H1 (cell line): Measurements from ENCODE around the gene SLC30A2. TPM values are rescaled to one million over a fixed set of nuclear protein-coding genes. Genes with fewer than 3 reads are reported as not detected.

Source experiments
- CTCF ChIA-PET: fragments of 300-600 bp; sonication (Branson Sonifier 250); formaldehyde crosslinking; loops from one replicate; lab custom pipeline; 2021; ENCODE audit not compliant: partially characterized antibody; lab: Charles Lee
- POLR2A ChIA-PET: fragments of 300-600 bp; sonication (Branson Sonifier 250); formaldehyde crosslinking; loops from one replicate; lab custom pipeline; 2021; ENCODE audit warnings: inconsistent platforms; ENCODE audit not compliant: partially characterized antibody; lab: Charles Lee
- DNase-seq, 2 experiments: peaks; one replicate each; pipeline versions ENCODE4 v3.0.0 to v3.0.0-alpha.2; 2010 to 2022; ENCODE audit warnings: low spot score in 2 of 2, low read depth in 1 of 2, mixed read lengths in 1 of 2
- FAIRE-seq: peaks from 2 replicates; lab custom pipeline; 2011; peaks lifted over from hg19 to GRCh38; lab: Jason Lieb, UNC
- H2AFZ ChIP-seq: 2 replicates; pipeline ENCODE4 v1.8.1; 2012; ENCODE audit warnings: low read length, inconsistent platforms
- H2AK5ac ChIP-seq: 2 replicates; pipeline ENCODE4 v1.6.1; 2013; ENCODE audit warnings: low read depth, low read length
- H2BK120ac ChIP-seq: replicated peaks from 2 replicates; pipeline ENCODE3; 2013; ENCODE audit warnings: low read depth, low read length, inconsistent platforms
- H2BK12ac ChIP-seq: 2 replicates; pipeline ENCODE4 v1.6.1; 2013; ENCODE audit warnings: low read depth, low read length
- H2BK15ac ChIP-seq: 2 replicates; pipeline ENCODE4 v1.6.1; 2013; ENCODE audit warnings: low read length
- H2BK20ac ChIP-seq: 2 replicates; pipeline ENCODE4 v1.6.1; 2013; ENCODE audit warnings: low read length
- H2BK5ac ChIP-seq: 2 replicates; pipeline ENCODE4 v1.6.1; 2013; ENCODE audit warnings: low read depth, low read length
- H3K14ac ChIP-seq: 2 replicates; pipeline ENCODE4 v1.6.1; 2013; ENCODE audit warnings: inconsistent platforms; ENCODE audit not compliant: insufficient read length
- H3K18ac ChIP-seq: 2 replicates; pipeline ENCODE4 v1.6.1; 2013; ENCODE audit warnings: low read length; ENCODE audit errors: extremely low read depth
- H3K23ac ChIP-seq: 2 replicates; pipeline ENCODE4 v1.6.1; 2013; ENCODE audit warnings: inconsistent platforms; ENCODE audit not compliant: insufficient read length
- H3K23me2 ChIP-seq: 2 replicates; pipeline ENCODE4 v1.6.1; 2013; ENCODE audit warnings: low read depth, low read length
- H3K27ac ChIP-seq: 2 replicates; pipeline ENCODE4 v1.6.1; 2011; ENCODE audit warnings: low read depth, low read length, inconsistent platforms
- H3K27me3 ChIP-seq, 4 experiments: replicated peaks in 1 of 4; 1 replicate in 1 of 4; 2 replicates in 3 of 4; pipeline versions ENCODE4 v1.6.1 to v1.8.1; 2011 to 2013; ENCODE audit warnings: low read length in 3 of 4, mild to moderate bottlenecking in 3 of 4, inconsistent platforms in 2 of 4, mixed read lengths in 2 of 4, moderate library complexity in 1 of 4; ENCODE audit not compliant: control insufficient read depth in 3 of 4, insufficient read depth in 3 of 4; ENCODE audit errors: extremely low read depth in 1 of 4
- H3K36me3 ChIP-seq, 4 experiments: 2 replicates each; pipeline versions ENCODE4 v1.6.1 to v1.8.1; 2011 to 2013; ENCODE audit warnings: mild to moderate bottlenecking in 4 of 4, low read length in 3 of 4, moderate library complexity in 2 of 4, control low read depth in 1 of 4, inconsistent platforms in 1 of 4; ENCODE audit not compliant: insufficient read depth in 4 of 4, control insufficient read depth in 2 of 4
- H3K4ac ChIP-seq: replicated peaks from 2 replicates; pipeline ENCODE3; 2013; ENCODE audit warnings: low read length, low read depth, mixed read lengths, inconsistent platforms; ENCODE audit not compliant: insufficient read length
- H3K4me1 ChIP-seq, 4 experiments: replicated peaks in 1 of 4; 1 replicate in 1 of 4; 2 replicates in 3 of 4; pipeline versions ENCODE4 v1.6.1 to v1.8.1; 2011 to 2013; ENCODE audit warnings: low read length in 3 of 4, inconsistent platforms in 2 of 4, mixed read lengths in 1 of 4; ENCODE audit not compliant: insufficient read depth in 4 of 4, control insufficient read depth in 3 of 4
- H3K4me2 ChIP-seq, 2 experiments: 2 replicates each; pipeline versions ENCODE4 v1.6.1 to v1.8.1; 2011 to 2013; ENCODE audit warnings: low read depth in 2 of 2, low read length in 2 of 2, control low read depth in 1 of 2, inconsistent platforms in 1 of 2, mild to moderate bottlenecking in 1 of 2; ENCODE audit not compliant: insufficient read depth in 1 of 2
- H3K4me3 ChIP-seq, 4 experiments: fragments of 200-600, 300-600 bp in 1 of 4; sonication (generic), shearing (Covaris generic), sonication (Bioruptor Twin) in 1 of 4; 2 replicates each; pipeline versions ENCODE4 v1.5.1 to v1.8.1; 2011 to 2016; ENCODE audit warnings: low read length in 4 of 4, low read depth in 3 of 4, control low read depth in 2 of 4, inconsistent platforms in 2 of 4, mild to moderate bottlenecking in 2 of 4, mixed read lengths in 1 of 4, moderate library complexity in 1 of 4; ENCODE audit not compliant: insufficient read depth in 2 of 4; ENCODE audit errors: extremely low read depth in 1 of 4
- H3K56ac ChIP-seq: replicated peaks from 2 replicates; pipeline ENCODE3; 2013; ENCODE audit warnings: low read depth, mild to moderate bottlenecking, mixed read lengths, low read length, inconsistent platforms; ENCODE audit not compliant: insufficient read length
- H3K79me1 ChIP-seq: 2 replicates; pipeline ENCODE4 v1.6.1; 2013; ENCODE audit warnings: low read depth, low read length, control low read depth
- H3K79me2 ChIP-seq, 2 experiments: 2 replicates each; pipeline versions ENCODE4 v1.6.1 to v1.8.1; 2012 to 2013; ENCODE audit warnings: low read length in 2 of 2, mild to moderate bottlenecking in 2 of 2, inconsistent platforms in 1 of 2; ENCODE audit not compliant: insufficient read depth in 2 of 2, control insufficient read depth in 1 of 2
- H3K9ac ChIP-seq, 4 experiments: replicated peaks in 1 of 4; 1 replicate in 1 of 4; 2 replicates in 3 of 4; pipeline versions ENCODE4 v1.6.1 to v1.8.1; 2011 to 2013; ENCODE audit warnings: low read depth in 3 of 4, low read length in 3 of 4, control low read depth in 2 of 4, mild to moderate bottlenecking in 2 of 4, moderate library complexity in 2 of 4, inconsistent platforms in 1 of 4; ENCODE audit errors: extremely low read depth in 1 of 4
- H3K9me3 ChIP-seq, 2 experiments: 2 replicates each; pipeline versions ENCODE4 v1.6.1 to v1.8.1; 2012 to 2013; ENCODE audit warnings: mild to moderate bottlenecking in 2 of 2, moderate library complexity in 2 of 2, control low read depth in 1 of 2, inconsistent platforms in 1 of 2, low read depth in 1 of 2, low read length in 1 of 2, mixed read lengths in 1 of 2; ENCODE audit not compliant: insufficient read depth in 2 of 2
- H4K20me1 ChIP-seq, 2 experiments: replicated peaks in 1 of 2; 2 replicates each; pipeline versions ENCODE3 to v1.8.1; 2011 to 2013; ENCODE audit warnings: inconsistent platforms in 2 of 2, low read length in 2 of 2, mild to moderate bottlenecking in 1 of 2; ENCODE audit not compliant: insufficient read depth in 2 of 2, control insufficient read depth in 1 of 2
- H4K5ac ChIP-seq: 2 replicates; pipeline ENCODE4 v1.6.1; 2013; ENCODE audit warnings: low read length, low read depth, mixed read lengths, inconsistent platforms; ENCODE audit not compliant: insufficient read length
- H4K8ac ChIP-seq: 2 replicates; pipeline ENCODE4 v1.8.0; 2013; ENCODE audit warnings: mild to moderate bottlenecking, moderate library complexity, low read length, inconsistent platforms; ENCODE audit not compliant: insufficient read depth; ENCODE audit errors: extremely low read depth
- H4K91ac ChIP-seq: replicated peaks from 2 replicates; pipeline ENCODE3; 2013; ENCODE audit warnings: low read length, mixed read lengths, inconsistent platforms; ENCODE audit not compliant: insufficient read length
- ATF3 ChIP-seq: IDR thresholded peaks from 2 replicates; pipeline ENCODE4 v1.6.1; 2011; ENCODE audit warnings: low read depth, mild to moderate bottlenecking, low read length; ENCODE audit not compliant: insufficient read depth
- CEBPB ChIP-seq: IDR thresholded peaks from 2 replicates; pipeline ENCODE4 v1.6.1; 2012; ENCODE audit warnings: low read depth, low read length
- CREB1 ChIP-seq: IDR thresholded peaks from 2 replicates; pipeline ENCODE4 v1.6.1; 2012; ENCODE audit warnings: inconsistent platforms
- RAD21 ChIP-seq, 2 experiments: IDR thresholded peaks in 1 of 2; conservative IDR thresholded peaks in 1 of 2; 2 replicates each; pipeline ENCODE4 v1.6.1; 2011; ENCODE audit warnings: low read depth in 2 of 2, low read length in 2 of 2, improper control_type of control experiment in 1 of 2, inconsistent platforms in 1 of 2, mild to moderate bottlenecking in 1 of 2, moderate library complexity in 1 of 2
- SRF ChIP-seq: IDR thresholded peaks from 2 replicates; pipeline ENCODE4 v1.6.1; 2011; ENCODE audit warnings: mild to moderate bottlenecking, low read depth, low read length, moderate library complexity
- TCF12 ChIP-seq: IDR thresholded peaks from 2 replicates; pipeline ENCODE4 v1.6.1; 2011; ENCODE audit warnings: low read depth, mild to moderate bottlenecking, low read length
- WGBS, 2 experiments: shearing (Covaris generic) in 1 of 2; methylation state at CpG; one replicate each; pipeline versions ENCODE4 v1.1.6 to v1.1.7; 2013 to 2015; ENCODE audit warnings: low lambda C conversion rate in 2 of 2, mixed read lengths in 2 of 2, inconsistent platforms in 1 of 2, low coverage in 1 of 2, missing lambda C conversion rate in 1 of 2; ENCODE audit not compliant: insufficient replicate concordance in 2 of 2, insufficient coverage in 1 of 2, insufficient read length in 1 of 2; ENCODE audit errors: extremely low coverage in 1 of 2, missing lambda C conversion rate in 1 of 2; 5-methylcytosine and 5-hydroxymethylcytosine counted together
- polyA plus RNA-seq, 7 experiments: library from polyadenylated mRNA; depleted of rRNA in 3 of 7; stranded (reverse) in 5 of 7; unstranded in 2 of 7; fragments of >200 nt in 5 of 7; fragments of 200-250 nt in 2 of 7; gene quantifications; 1 replicate in 5 of 7; 2 replicates in 1 of 7; 4 replicates in 1 of 7; pipeline versions ENCODE4 v1.2.1 to v1.2.3, GENCODE V29; 2011 to 2013; ENCODE audit warnings: missing spikeins in 2 of 7, mixed read lengths in 2 of 7
- total RNA-seq: library from RNA; stranded (reverse); fragmentation: NEBNext Ultra II Directional; extraction: Animal tissue kit (Norgen Biotek cat#: 25700); gene quantifications from 2 replicates; pipeline ENCODE4 v1.2.1, GENCODE V29; 2021
- TF ChIP-seq, protein P1 (sequence below), 3 experiments: IDR thresholded peaks; 1 replicate in 2 of 3; 2 replicates in 1 of 3; pipeline versions ENCODE4 v1.5.1 to v1.6.1; 2011; ENCODE audit warnings: low read length in 3 of 3, mild to moderate bottlenecking in 3 of 3, inconsistent platforms in 2 of 3, low read depth in 1 of 3, moderate library complexity in 1 of 3; ENCODE audit not compliant: insufficient read depth in 1 of 3; ENCODE audit errors: control extremely low read depth in 1 of 3

The SLC30A2 gene
- total and polyA plus RNA-seq, 2 of the 8 experiments (the other 6 are each of a cell fraction or from before 2014, with no cell fraction given) = 0.19 to 0.76 TPM

DNA sequence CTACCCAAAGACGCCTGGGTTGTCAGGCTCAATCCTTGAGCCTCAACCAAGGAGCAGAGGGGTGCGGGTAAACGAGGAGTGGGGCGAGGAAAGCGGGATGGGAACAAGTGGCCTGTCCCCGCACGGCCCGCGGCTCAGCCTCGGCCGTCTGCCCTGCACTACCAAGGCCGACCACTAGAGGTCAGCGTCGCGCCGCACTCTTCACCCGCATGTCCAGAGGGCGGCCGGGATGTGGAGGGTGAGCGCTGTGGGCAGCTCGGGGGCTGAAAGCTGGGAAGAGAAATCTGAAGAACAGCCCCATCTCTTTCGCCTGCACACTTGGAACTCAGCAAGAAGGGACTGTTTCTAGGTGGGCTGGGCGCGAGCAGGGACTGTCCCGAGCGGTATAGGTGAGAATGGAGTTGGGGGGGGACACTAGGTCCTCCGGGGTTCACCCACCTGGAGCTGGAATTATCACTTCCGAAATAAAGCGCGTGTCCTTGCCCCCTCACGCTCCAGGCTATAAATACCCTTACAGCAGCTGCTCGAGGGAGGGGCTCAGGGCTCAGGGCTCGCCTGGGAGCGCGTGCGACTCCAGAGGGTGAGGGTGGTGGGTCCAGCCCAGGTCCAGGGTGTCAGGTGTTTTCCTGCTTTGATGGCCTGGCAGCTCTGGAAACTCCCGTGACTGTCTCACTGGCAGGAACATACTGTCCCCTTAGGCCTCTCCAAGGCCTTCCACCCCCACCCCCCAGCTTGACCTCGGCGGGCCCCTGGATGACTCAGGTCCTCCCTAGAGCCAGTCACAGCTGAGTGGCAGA is 9.8 kb downstream of the SLC30A2 start:
- H3K27ac ChIP-seq = no peak overlapping the region
- H4K91ac ChIP-seq = no peak overlapping the region
- no peak overlapping the region for H3K14ac ChIP-seq
- no peak overlapping the region for H2BK12ac ChIP-seq
- H2AK5ac ChIP-seq = no peak overlapping the region
- H2BK20ac ChIP-seq = no peak overlapping the region
- H3K4me1 ChIP-seq = peaks cover 0 to 8% (median 6%) of the 10 kb centered on the region in 4 experiments; a peak in 5 of 7 replicates
- H3K23me2 ChIP-seq = peaks cover 9% of the 10 kb centered on the region; the same call in 1 of the 2 replicates
- H3K18ac ChIP-seq = no peak overlapping the region
- peaks cover 0 to 1% of the 10 kb centered on the region in 2 experiments for H4K20me1 ChIP-seq
- H3K9ac ChIP-seq = no peak overlapping the region
- ChIA-PET CTCF (interaction anchor here (0.5 to 6.5 kb wide), 37 partner anchors 9 to 737 kb away, joined by 3 to 56 read pairs (median 5); partner anchors contain the start of genes EXTL1, SLC30A2 and TRIM63), POLR2A (interaction anchor here (0.8 to 2.0 kb wide), 7 partner anchors 9 to 136 kb away, joined by 3 to 10 read pairs (median 4); partner anchors contain the start of genes SLC30A2 and ZNF593OS)
- H3K9me3 ChIP-seq = no peaks in the 10 kb centered on the region
- H3K4me3 ChIP-seq = peak overlapping the region; percentile 39 to 85 (median 76)
- H3K79me1 ChIP-seq = no peaks in the 10 kb centered on the region
- no peak overlapping the region for H4K5ac ChIP-seq
- H2BK120ac ChIP-seq = no peak overlapping the region
- TF ChIP-seq ATF3 (0 out of 2 replicates have a peak, but pooled peaks have one; percentile 13), CREB1 (peak; percentile 25; the same call in 1 of the 2 replicates), RAD21 (IDR thresholded peaks at IDR 0.05 in 1 of 2, conservative IDR thresholded peaks at IDR 0.05 in 1 of 2; ENCODE audit: low read depth in 2 of 2, low read length in 2 of 2) (peak; percentile 92 to 95), SRF (no peak), TCF12 (no peak), CEBPB (no peak)
- TF ChIP-seq, protein P1, sequence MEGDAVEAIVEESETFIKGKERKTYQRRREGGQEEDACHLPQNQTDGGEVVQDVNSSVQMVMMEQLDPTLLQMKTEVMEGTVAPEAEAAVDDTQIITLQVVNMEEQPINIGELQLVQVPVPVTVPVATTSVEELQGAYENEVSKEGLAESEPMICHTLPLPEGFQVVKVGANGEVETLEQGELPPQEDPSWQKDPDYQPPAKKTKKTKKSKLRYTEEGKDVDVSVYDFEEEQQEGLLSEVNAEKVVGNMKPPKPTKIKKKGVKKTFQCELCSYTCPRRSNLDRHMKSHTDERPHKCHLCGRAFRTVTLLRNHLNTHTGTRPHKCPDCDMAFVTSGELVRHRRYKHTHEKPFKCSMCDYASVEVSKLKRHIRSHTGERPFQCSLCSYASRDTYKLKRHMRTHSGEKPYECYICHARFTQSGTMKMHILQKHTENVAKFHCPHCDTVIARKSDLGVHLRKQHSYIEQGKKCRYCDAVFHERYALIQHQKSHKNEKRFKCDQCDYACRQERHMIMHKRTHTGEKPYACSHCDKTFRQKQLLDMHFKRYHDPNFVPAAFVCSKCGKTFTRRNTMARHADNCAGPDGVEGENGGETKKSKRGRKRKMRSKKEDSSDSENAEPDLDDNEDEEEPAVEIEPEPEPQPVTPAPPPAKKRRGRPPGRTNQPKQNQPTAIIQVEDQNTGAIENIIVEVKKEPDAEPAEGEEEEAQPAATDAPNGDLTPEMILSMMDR (IDR thresholded peaks at IDR 0.05; ENCODE audit: control extremely low read depth in 1 of 3, insufficient read depth in 1 of 3, low read depth in 1 of 3, low read length in 3 of 3) = peak; percentile 90 to 99 (median 93)
- H2BK15ac ChIP-seq = no peak overlapping the region
- no peak overlapping the region for H4K8ac ChIP-seq
- H3K56ac ChIP-seq = no peak overlapping the region
- peaks cover 6 to 26% (median 20%) of the 10 kb centered on the region in 4 experiments; a peak in 6 of 7 replicates for H3K27me3 ChIP-seq
- H3K23ac ChIP-seq = no peak overlapping the region
- H3K79me2 ChIP-seq = no peaks in the 10 kb centered on the region
- DNase-seq = peak in 1 of 2 experiments; percentile 96
- H2AFZ ChIP-seq = peak overlapping the region; percentile 63; the same call in 1 of the 2 replicates
- H3K36me3 ChIP-seq = no peaks in the 10 kb centered on the region
- no peak overlapping the region for H2BK5ac ChIP-seq
- H3K4me2 ChIP-seq = peak overlapping the region; percentile 27 to 96
- FAIRE-seq = no peak
- 28% methylated on average over 31 of the region's 39 CpGs; no CpG with 5 or more reads in 1 of the 2 experiments for WGBS, 2 experiments
- H3K4ac ChIP-seq = no peak overlapping the region
